ENCODE data around the gene PLXNC1.

Gene PLXNC1

DNA sequence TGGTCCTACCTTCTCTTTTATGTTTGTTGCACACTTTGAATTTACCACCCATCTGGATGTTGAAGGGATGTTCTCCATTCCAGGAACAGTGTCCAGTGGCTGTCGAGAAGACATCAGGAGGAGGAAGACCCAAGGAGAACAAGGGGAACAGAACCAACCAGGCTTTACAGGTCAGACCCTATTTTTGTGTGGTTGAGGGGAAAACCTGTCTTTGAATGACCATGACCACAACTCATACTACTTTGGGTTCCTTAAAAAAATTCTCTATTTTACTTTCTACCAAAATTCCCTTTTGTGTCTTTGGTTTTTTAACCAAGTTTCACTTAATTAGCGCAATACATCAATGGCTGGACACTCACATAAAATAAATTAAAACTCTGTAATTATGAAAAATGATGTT, 78.7 kb downstream of the PLXNC1 start:
- TF ChIP-seq ZNF384 (IDR thresholded peaks at IDR 0.05) (no peak), FOXA1 (IDR thresholded peaks at IDR 0.05) (no peak), LEF1 (IDR thresholded peaks at IDR 0.05; ENCODE audit: borderline replicate concordance) (no peak), NFRKB (IDR thresholded peaks at IDR 0.05) (no peak), SUZ12 (IDR thresholded peaks at IDR 0.05) (no peak), TARDBP (IDR thresholded peaks at IDR 0.05) (no peak), BHLHE40 (IDR thresholded peaks at IDR 0.05; ENCODE audit: borderline replicate concordance) (no peak), HDGF (IDR thresholded peaks at IDR 0.05; ENCODE audit: borderline replicate concordance) (no peak), FOXK2 (IDR thresholded peaks at IDR 0.05) (no peak), ARNT (IDR thresholded peaks at IDR 0.05) (no peak), SP1 (IDR thresholded peaks at IDR 0.05) (no peak), CTBP1 (IDR thresholded peaks at IDR 0.05; ENCODE audit: borderline replicate concordance) (no peak)
- CTCF ChIA-PET: no interaction called here
- DNase-seq (ENCODE audit: extremely low spot score): no peak
- POLR2A ChIA-PET: no interaction called here

DNA sequence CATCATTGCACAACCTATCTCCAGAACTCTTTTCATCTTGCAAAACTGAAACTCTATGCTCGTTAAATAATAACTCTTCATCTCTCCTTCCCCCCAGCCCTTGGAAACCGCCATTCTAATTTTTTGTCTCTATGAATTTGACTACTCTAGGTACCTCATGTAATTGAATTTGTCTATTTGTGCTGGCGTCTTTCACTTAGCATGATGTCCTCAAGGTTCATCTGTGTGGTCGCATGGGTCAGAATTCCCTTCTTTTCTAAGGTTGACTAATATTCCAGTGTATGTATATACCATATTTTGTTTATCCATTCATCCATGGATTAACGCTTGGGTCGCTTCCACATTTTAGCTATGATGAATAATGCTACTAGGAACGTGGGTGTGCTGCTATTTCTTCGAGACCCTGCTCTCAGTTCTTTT, 80.1 kb downstream of the PLXNC1 start:
- CTCF ChIA-PET: no interaction called here
- DNase-seq (ENCODE audit: extremely low spot score): no peak
- POLR2A ChIA-PET: no interaction called here
- TF ChIP-seq FOXM1 (IDR thresholded peaks at IDR 0.05; ENCODE audit: borderline replicate concordance) (no peak), ARNT (IDR thresholded peaks at IDR 0.05) (no peak), BHLHE40 (IDR thresholded peaks at IDR 0.05; ENCODE audit: borderline replicate concordance) (no peak), ELF4 (IDR thresholded peaks at IDR 0.05) (no peak), SUZ12 (IDR thresholded peaks at IDR 0.05) (no peak), CTBP1 (IDR thresholded peaks at IDR 0.05; ENCODE audit: borderline replicate concordance) (no peak), L3MBTL2 (conservative IDR thresholded peaks at IDR 0.05) (no peak), HDGF (IDR thresholded peaks at IDR 0.05; ENCODE audit: borderline replicate concordance) (no peak), SP1 (IDR thresholded peaks at IDR 0.05) (no peak), NFRKB (IDR thresholded peaks at IDR 0.05) (no peak), LEF1 (IDR thresholded peaks at IDR 0.05; ENCODE audit: borderline replicate concordance) (no peak), TARDBP (IDR thresholded peaks at IDR 0.05) (no peak), FOXA1 (IDR thresholded peaks at IDR 0.05) (no peak), FOXK2 (IDR thresholded peaks at IDR 0.05) (no peak), ZNF384 (IDR thresholded peaks at IDR 0.05) (no peak)
- TF ChIP-seq, protein P1, sequence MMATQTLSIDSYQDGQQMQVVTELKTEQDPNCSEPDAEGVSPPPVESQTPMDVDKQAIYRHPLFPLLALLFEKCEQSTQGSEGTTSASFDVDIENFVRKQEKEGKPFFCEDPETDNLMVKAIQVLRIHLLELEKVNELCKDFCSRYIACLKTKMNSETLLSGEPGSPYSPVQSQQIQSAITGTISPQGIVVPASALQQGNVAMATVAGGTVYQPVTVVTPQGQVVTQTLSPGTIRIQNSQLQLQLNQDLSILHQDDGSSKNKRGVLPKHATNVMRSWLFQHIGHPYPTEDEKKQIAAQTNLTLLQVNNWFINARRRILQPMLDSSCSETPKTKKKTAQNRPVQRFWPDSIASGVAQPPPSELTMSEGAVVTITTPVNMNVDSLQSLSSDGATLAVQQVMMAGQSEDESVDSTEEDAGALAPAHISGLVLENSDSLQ (IDR thresholded peaks at IDR 0.05): no peak

DNA sequence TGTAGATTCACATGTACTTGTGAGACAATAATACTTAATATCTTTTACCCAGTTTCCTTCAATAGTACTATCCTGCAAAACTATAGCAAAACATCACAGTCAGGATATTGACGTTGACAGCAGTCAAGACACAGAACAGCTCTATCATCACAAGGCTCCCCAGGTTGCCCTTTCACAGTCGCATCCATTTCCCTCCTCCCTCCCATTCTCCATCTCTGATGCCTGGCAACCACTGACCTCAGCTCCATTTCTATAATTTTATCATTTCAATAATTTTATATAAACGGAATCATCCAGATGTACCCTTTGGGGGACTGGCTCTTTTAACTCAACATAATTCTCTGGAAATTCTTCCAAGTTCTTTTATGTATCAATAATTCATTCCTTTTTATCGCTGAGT, 81.5 kb downstream of the PLXNC1 start:
- DNase-seq (ENCODE audit: extremely low spot score): no peak
- CTCF ChIA-PET: no interaction called here
- POLR2A ChIA-PET: no interaction called here
- TF ChIP-seq FOXK2 (IDR thresholded peaks at IDR 0.05) (no peak), BHLHE40 (IDR thresholded peaks at IDR 0.05; ENCODE audit: borderline replicate concordance) (no peak), NFRKB (IDR thresholded peaks at IDR 0.05) (no peak), ARNT (IDR thresholded peaks at IDR 0.05) (no peak), HDGF (IDR thresholded peaks at IDR 0.05; ENCODE audit: borderline replicate concordance) (no peak), CTBP1 (IDR thresholded peaks at IDR 0.05; ENCODE audit: borderline replicate concordance) (no peak), TARDBP (IDR thresholded peaks at IDR 0.05) (no peak), ELF4 (IDR thresholded peaks at IDR 0.05) (no peak), FOXA1 (IDR thresholded peaks at IDR 0.05) (no peak), L3MBTL2 (conservative IDR thresholded peaks at IDR 0.05) (no peak), FOXM1 (IDR thresholded peaks at IDR 0.05; ENCODE audit: borderline replicate concordance) (no peak), ZNF384 (IDR thresholded peaks at IDR 0.05) (no peak), SP1 (IDR thresholded peaks at IDR 0.05) (no peak), SUZ12 (IDR thresholded peaks at IDR 0.05) (no peak), LEF1 (IDR thresholded peaks at IDR 0.05; ENCODE audit: borderline replicate concordance) (no peak)
- TF ChIP-seq, protein P1 (IDR thresholded peaks at IDR 0.05): no peak

DNA sequence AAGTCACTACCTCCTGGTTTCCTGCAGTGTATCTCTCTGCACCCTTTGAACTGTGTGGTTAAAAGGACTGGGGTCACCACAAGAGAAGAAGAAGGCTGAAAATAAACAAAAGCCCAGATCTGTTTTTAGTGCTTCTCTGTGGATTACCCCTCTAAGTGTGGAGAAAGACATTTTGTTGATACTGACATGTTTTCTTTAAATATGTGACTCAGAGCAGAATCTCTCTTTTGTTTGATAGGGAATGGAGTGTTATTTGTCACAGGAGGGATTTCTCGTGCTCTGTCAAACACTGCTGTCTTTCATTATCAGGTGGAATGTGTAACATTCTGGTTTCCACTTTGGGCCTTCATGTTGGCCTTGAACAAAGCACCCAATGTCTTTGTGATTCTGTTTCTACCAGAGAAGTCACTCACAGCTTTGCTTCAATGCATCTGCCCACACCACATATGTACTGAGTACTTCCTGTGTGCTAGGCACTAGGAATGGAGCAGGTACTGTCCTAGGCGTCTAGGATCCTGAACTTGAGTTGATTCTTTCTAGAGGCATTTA, 82.1 kb downstream of the PLXNC1 start:
- ChIA-PET CTCF (no interaction called here), POLR2A (no interaction called here)
- DNase-seq (ENCODE audit: extremely low spot score): no peak
- TF ChIP-seq ZNF384 (IDR thresholded peaks at IDR 0.05): no peak
- TF ChIP-seq TARDBP (IDR thresholded peaks at IDR 0.05): no peak
- TF ChIP-seq BHLHE40 (IDR thresholded peaks at IDR 0.05; ENCODE audit: borderline replicate concordance): no peak
- TF ChIP-seq CTBP1 (IDR thresholded peaks at IDR 0.05; ENCODE audit: borderline replicate concordance): no peak
- no peak for TF ChIP-seq LEF1 (IDR thresholded peaks at IDR 0.05; ENCODE audit: borderline replicate concordance)
- TF ChIP-seq FOXM1 (IDR thresholded peaks at IDR 0.05; ENCODE audit: borderline replicate concordance): no peak
- TF ChIP-seq ELF4 (IDR thresholded peaks at IDR 0.05): no peak
- TF ChIP-seq NFRKB (IDR thresholded peaks at IDR 0.05): no peak
- TF ChIP-seq SP1 (IDR thresholded peaks at IDR 0.05): no peak

DNA sequence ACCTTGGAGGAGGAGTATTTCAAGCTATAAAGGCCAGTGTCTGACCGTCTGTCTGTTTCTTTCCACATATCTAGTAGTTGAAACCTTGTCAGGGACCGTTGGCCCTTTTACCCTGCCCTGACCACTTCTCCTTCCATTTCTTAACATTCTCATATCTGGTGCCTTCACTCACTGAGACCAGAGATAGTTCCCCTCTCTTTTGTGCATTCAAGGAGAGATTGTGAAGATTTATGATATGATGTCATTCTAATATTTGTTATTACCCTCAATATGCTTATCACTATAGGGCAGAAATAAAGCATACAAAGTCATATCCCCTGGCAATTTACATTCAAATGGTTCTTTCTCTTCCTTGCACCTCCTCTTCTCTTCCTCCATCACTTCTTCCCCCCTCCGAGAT, 83.3 kb downstream of the PLXNC1 start:
- TF ChIP-seq L3MBTL2 (conservative IDR thresholded peaks at IDR 0.05) (no peak), NFRKB (IDR thresholded peaks at IDR 0.05) (no peak), LEF1 (IDR thresholded peaks at IDR 0.05; ENCODE audit: borderline replicate concordance) (no peak), FOXM1 (IDR thresholded peaks at IDR 0.05; ENCODE audit: borderline replicate concordance) (no peak), FOXA1 (IDR thresholded peaks at IDR 0.05) (no peak), HDGF (IDR thresholded peaks at IDR 0.05; ENCODE audit: borderline replicate concordance) (no peak), SP1 (IDR thresholded peaks at IDR 0.05) (no peak)
- POLR2A ChIA-PET: no interaction called here
- CTCF ChIA-PET: no interaction called here
- no peak for DNase-seq (ENCODE audit: extremely low spot score)

DNA sequence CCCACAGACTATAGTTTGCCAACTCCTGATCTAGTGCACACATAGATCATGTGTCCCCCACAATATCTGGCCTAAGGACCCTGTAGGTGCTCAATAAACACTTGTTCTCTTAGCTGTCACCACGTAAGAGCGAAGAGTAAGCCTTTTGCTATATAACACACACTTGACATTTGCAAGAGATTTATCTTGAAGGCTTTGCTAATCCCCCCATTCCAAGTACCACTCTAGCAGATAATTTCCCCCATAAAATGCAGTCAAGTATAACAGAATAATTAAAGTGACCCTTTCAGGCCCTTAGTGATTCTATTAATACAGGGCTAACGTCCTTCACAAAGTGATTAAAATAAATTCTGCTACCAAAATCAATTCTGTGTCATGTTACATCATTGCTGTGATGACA, 87.5 kb downstream of the PLXNC1 start:
- peak; percentile 17 for DNase-seq (ENCODE audit: extremely low spot score)
- ChIA-PET POLR2A (no interaction called here), CTCF (no interaction called here)
- TF ChIP-seq ELF4 (IDR thresholded peaks at IDR 0.05) (no peak), L3MBTL2 (conservative IDR thresholded peaks at IDR 0.05) (no peak), FOXM1 (IDR thresholded peaks at IDR 0.05; ENCODE audit: borderline replicate concordance) (no peak)
- TF ChIP-seq, protein P1 (IDR thresholded peaks at IDR 0.05): peak; percentile 42
